ENCODE results near the gene TFDP3. TPM values are rescaled to one million over a fixed set of nuclear protein-coding genes. Genes with fewer than 3 reads are reported as not detected.

Gene TFDP3
- total RNA-seq, 6 donors from 2014 or later: not detected

GRCh38 chrX:133251204-133251603, 33.0 kb upstream of the TFDP3 start:
- H3K27ac ChIP-seq: no peak overlapping the region

GRCh38 chrX:133250184-133251100, 32.3 kb upstream of the TFDP3 start:
- no peaks in the 10 kb centered on the region for H3K27me3 ChIP-seq
- H3K36me3 ChIP-seq: no peaks in the 10 kb centered on the region
- no peaks in the 10 kb centered on the region for H3K4me1 ChIP-seq
- peaks cover 0 to 27% (median 0%) of the 10 kb centered on the region in 4 donors for H3K9me3 ChIP-seq
- WGBS, 2 donors: 59 to 78% methylated on average over 3 to 5 of the region's 5 CpGs
- no peak overlapping the region for H3K4me3 ChIP-seq
- TF ChIP-seq CTCF (IDR thresholded peaks at IDR 0.05) (no peak), POLR2A (IDR thresholded peaks at IDR 0.05) (no peak)
- DNase-seq (no peak), ATAC-seq (ENCODE audit: low FRiP score in 2 of 2) (no peak)
- H3K27ac ChIP-seq: no peak overlapping the region

More at GRCh38 chrX:133251204-133251603, 33.0 kb upstream of the TFDP3 start:
- DNase-seq (no peak), ATAC-seq (ENCODE audit: low FRiP score in 2 of 2) (no peak)
- no peak overlapping the region for H3K4me3 ChIP-seq
- peaks cover 0 to 21% (median 0%) of the 10 kb centered on the region in 4 donors for H3K9me3 ChIP-seq
- TF ChIP-seq EP300 (IDR thresholded peaks at IDR 0.05) (no peak), CTCF (IDR thresholded peaks at IDR 0.05) (no peak), POLR2AphosphoS5 (IDR thresholded peaks at IDR 0.05) (no peak), POLR2A (IDR thresholded peaks at IDR 0.05) (no peak)
- no peaks in the 10 kb centered on the region for H3K4me1 ChIP-seq
- no peaks in the 10 kb centered on the region for H3K36me3 ChIP-seq
- no peaks in the 10 kb centered on the region for H3K27me3 ChIP-seq
- 80 to 92% methylated on average over 2 to 5 of the region's 5 CpGs for WGBS, 2 donors

- no peak for TF ChIP-seq CTCF (IDR thresholded peaks at IDR 0.05)
- no peak for TF ChIP-seq POLR2A (IDR thresholded peaks at IDR 0.05)
- no peak for TF ChIP-seq POLR2AphosphoS5 (IDR thresholded peaks at IDR 0.05)
- TF ChIP-seq EP300 (IDR thresholded peaks at IDR 0.05): no peak
- no peaks in the 10 kb centered on the region for H3K27me3 ChIP-seq
- WGBS, 2 donors: 49 to 54% methylated on average over 4 of the region's 4 CpGs
- DNase-seq (no peak), ATAC-seq (ENCODE audit: low FRiP score in 2 of 2) (no peak)
- H3K9me3 ChIP-seq: peaks cover 0 to 27% (median 0%) of the 10 kb centered on the region in 4 donors
- H3K27ac ChIP-seq: no peak overlapping the region
- no peaks in the 10 kb centered on the region for H3K36me3 ChIP-seq
- H3K4me1 ChIP-seq: no peaks in the 10 kb centered on the region
- H3K4me3 ChIP-seq: no peak overlapping the region
Observed at GRCh38 chrX:133249266-133250058, 31.3 kb upstream of the TFDP3 start.

GRCh38 chrX:133248177-133248576, 30.0 kb upstream of the TFDP3 start:
- Histone ChIP-seq H3K9me3 (peaks cover 0 to 27% (median 0%) of the 10 kb centered on the region in 4 donors), H3K4me1 (no peaks in the 10 kb centered on the region), H3K4me3 (no peak overlapping the region), H3K27ac (no peak overlapping the region), H3K27me3 (no peaks in the 10 kb centered on the region), H3K36me3 (no peaks in the 10 kb centered on the region)
- no peak for TF ChIP-seq POLR2AphosphoS5 (IDR thresholded peaks at IDR 0.05)
- no peak for TF ChIP-seq EP300 (IDR thresholded peaks at IDR 0.05)
- TF ChIP-seq CTCF (IDR thresholded peaks at IDR 0.05): no peak
- TF ChIP-seq POLR2A (IDR thresholded peaks at IDR 0.05): no peak
- ATAC-seq (ENCODE audit: low FRiP score in 2 of 2): no peak
- WGBS, 2 donors: 65 to 73% methylated on average over 2 of the region's 2 CpGs
- no peak for DNase-seq

Measured in upper lobe of left lung (tissue), 6 donors.